ENCODE results near the gene OGFOD2.

Gene OGFOD2

GRCh38 chr12:123024819-123025391 is 49.9 kb downstream of the OGFOD2 start:
- Histone ChIP-seq H3K4me3 (ENCODE audit: low read length) (no peak overlapping the region), H3K4me1 (ENCODE audit: control insufficient read depth, insufficient read depth, low read length) (0 out of 2 replicates have a peak, but pooled peaks cover 1% of the 10 kb centered on the region), H3K36me3 (ENCODE audit: control insufficient read depth, insufficient read depth, low read length) (no peaks in the 10 kb centered on the region), H3K9me3 (ENCODE audit: control insufficient read depth, insufficient read depth, low read length) (no peaks in the 10 kb centered on the region), H3K27me3 (ENCODE audit: control insufficient read depth, insufficient read depth, low read length) (no peaks in the 10 kb centered on the region), H3K27ac (ENCODE audit: low read length) (no peak overlapping the region)
- no CpG with 5 or more reads among the region's 9 CpGs for WGBS (ENCODE audit: insufficient coverage, insufficient read length)
- no peak for DNase-seq (ENCODE audit: low read depth, low spot score)

- no peak for DNase-seq (ENCODE audit: low read depth, low spot score)
- Histone ChIP-seq H3K4me3 (ENCODE audit: low read length) (no peak overlapping the region), H3K27me3 (ENCODE audit: control insufficient read depth, insufficient read depth, low read length) (no peaks in the 10 kb centered on the region), H3K36me3 (ENCODE audit: control insufficient read depth, insufficient read depth, low read length) (no peaks in the 10 kb centered on the region), H3K9me3 (ENCODE audit: control insufficient read depth, insufficient read depth, low read length) (no peaks in the 10 kb centered on the region), H3K4me1 (ENCODE audit: control insufficient read depth, insufficient read depth, low read length) (0 out of 2 replicates have a peak, but pooled peaks cover 1% of the 10 kb centered on the region), H3K27ac (ENCODE audit: low read length) (no peak overlapping the region)
- WGBS (ENCODE audit: insufficient coverage, insufficient read length), result no CpG with 5 or more reads among the region's 9 CpGs
These were observed 51.2 kb downstream of the OGFOD2 start for GRCh38 chr12:123026094-123026853.

- Histone ChIP-seq H3K27me3 (ENCODE audit: control insufficient read depth, insufficient read depth, low read length) (no peaks in the 10 kb centered on the region), H3K4me3 (ENCODE audit: low read length) (no peak overlapping the region), H3K9me3 (ENCODE audit: control insufficient read depth, insufficient read depth, low read length) (no peaks in the 10 kb centered on the region), H3K4me1 (ENCODE audit: control insufficient read depth, insufficient read depth, low read length) (0 out of 2 replicates have a peak, but pooled peaks cover 1% of the 10 kb centered on the region), H3K27ac (ENCODE audit: low read length) (no peak overlapping the region), H3K36me3 (ENCODE audit: control insufficient read depth, insufficient read depth, low read length) (no peaks in the 10 kb centered on the region)
- DNase-seq (ENCODE audit: low read depth, low spot score), result no peak
- whole genome bisulfite sequencing (ENCODE audit: insufficient coverage, insufficient read length), result no CpG with 5 or more reads among the region's 19 CpGs
These were observed 52.8 kb downstream of the OGFOD2 start for GRCh38 chr12:123027726-123028445.

GRCh38 chr12:123028475-123028874 is 53.4 kb downstream of the OGFOD2 start:
- Histone ChIP-seq H3K4me3 (ENCODE audit: low read length) (no peak overlapping the region), H3K4me1 (ENCODE audit: control insufficient read depth, insufficient read depth, low read length) (0 out of 2 replicates have a peak, but pooled peaks cover 1% of the 10 kb centered on the region), H3K27ac (ENCODE audit: low read length) (no peak overlapping the region), H3K36me3 (ENCODE audit: control insufficient read depth, insufficient read depth, low read length) (no peaks in the 10 kb centered on the region), H3K27me3 (ENCODE audit: control insufficient read depth, insufficient read depth, low read length) (no peaks in the 10 kb centered on the region), H3K9me3 (ENCODE audit: control insufficient read depth, insufficient read depth, low read length) (no peaks in the 10 kb centered on the region)
- DNase-seq (ENCODE audit: low read depth, low spot score), result no peak
- whole genome bisulfite sequencing (ENCODE audit: insufficient coverage, insufficient read length), result no CpG with 5 or more reads among the region's 7 CpGs

GRCh38 chr12:123029550-123029949 is 54.5 kb downstream of the OGFOD2 start:
- H3K4me1 ChIP-seq (ENCODE audit: control insufficient read depth, insufficient read depth, low read length), result 0 out of 2 replicates have a peak, but pooled peaks cover 1% of the 10 kb centered on the region
- H3K27ac ChIP-seq (ENCODE audit: low read length), result no peak overlapping the region
- no peaks in the 10 kb centered on the region for H3K36me3 ChIP-seq (ENCODE audit: control insufficient read depth, insufficient read depth, low read length)
- H3K4me3 ChIP-seq (ENCODE audit: low read length), result no peak overlapping the region
- DNase-seq (ENCODE audit: low read depth, low spot score), result no peak
- no peaks in the 10 kb centered on the region for H3K9me3 ChIP-seq (ENCODE audit: control insufficient read depth, insufficient read depth, low read length)
- no peaks in the 10 kb centered on the region for H3K27me3 ChIP-seq (ENCODE audit: control insufficient read depth, insufficient read depth, low read length)
